IPS DF 6.9 (cell line): ENCODE data around the gene ANKRD11.

Source experiments
- DNase-seq: peaks from one replicate; pipeline ENCODE4 v3.0.0-alpha.2; 2013; ENCODE audit warnings: low read depth, low spot score
- H3K27ac ChIP-seq: one replicate; pipeline ENCODE4 v1.5.1; 2013; ENCODE audit warnings: low read length, control low read depth
- H3K27me3 ChIP-seq: 2 replicates; pipeline ENCODE4 v1.6.1; 2013; ENCODE audit warnings: mild to moderate bottlenecking, low read length; ENCODE audit not compliant: control insufficient read depth, insufficient read depth
- H3K36me3 ChIP-seq: 2 replicates; pipeline ENCODE4 v1.6.1; 2013; ENCODE audit warnings: low read length; ENCODE audit not compliant: control insufficient read depth, insufficient read depth
- H3K4me1 ChIP-seq: 2 replicates; pipeline ENCODE4 v1.6.1; 2013; ENCODE audit warnings: low read length; ENCODE audit not compliant: control insufficient read depth, insufficient read depth
- H3K4me3 ChIP-seq: 2 replicates; pipeline ENCODE4 v1.5.1; 2013; ENCODE audit warnings: mild to moderate bottlenecking, low read length
- H3K9me3 ChIP-seq: 2 replicates; pipeline ENCODE4 v1.6.1; 2013; ENCODE audit warnings: low read length, inconsistent platforms; ENCODE audit not compliant: control insufficient read depth, insufficient read depth
- WGBS: extraction: QIAGEN DNeasy Blood & Tissue Kit; methylation state at CpG from one replicate; pipeline ENCODE4 v1.1.7; 2013; ENCODE audit warnings: mixed read lengths, missing lambda C conversion rate; ENCODE audit not compliant: insufficient read length, insufficient coverage; 5-methylcytosine and 5-hydroxymethylcytosine counted together

ANKRD11 gene

GRCh38 chr16:89288966-89289365 lies 201.4 kb downstream of the ANKRD11 start:
- H3K4me1 ChIP-seq = peaks cover 15% of the 10 kb centered on the region
- no peaks in the 10 kb centered on the region for H3K9me3 ChIP-seq
- no peak overlapping the region for H3K27ac ChIP-seq
- H3K27me3 ChIP-seq = no peaks in the 10 kb centered on the region
- DNase-seq = no peak
- H3K4me3 ChIP-seq = no peak overlapping the region
- WGBS = no CpG with 5 or more reads among the region's 19 CpGs
- H3K36me3 ChIP-seq = peaks cover 31% of the 10 kb centered on the region

- Histone ChIP-seq H3K9me3 (no peaks in the 10 kb centered on the region), H3K36me3 (peaks cover 31% of the 10 kb centered on the region), H3K27me3 (no peaks in the 10 kb centered on the region), H3K4me1 (peaks cover 15% of the 10 kb centered on the region), H3K4me3 (no peak overlapping the region), H3K27ac (no peak overlapping the region)
- DNase-seq = no peak
- WGBS = no CpG with 5 or more reads among the region's 13 CpGs
Measured at GRCh38 chr16:89288577-89288844, 201.8 kb downstream of the ANKRD11 start.

- DNase-seq = no peak
- H3K27ac ChIP-seq = no peak overlapping the region
- WGBS = no CpG with 5 or more reads among the region's 30 CpGs
- H3K9me3 ChIP-seq = no peaks in the 10 kb centered on the region
- H3K4me1 ChIP-seq = peaks cover 15% of the 10 kb centered on the region
- H3K36me3 ChIP-seq = peaks cover 31% of the 10 kb centered on the region
- no peak overlapping the region for H3K4me3 ChIP-seq
- H3K27me3 ChIP-seq = no peaks in the 10 kb centered on the region
Measured at GRCh38 chr16:89287777-89288576, 202.4 kb downstream of the ANKRD11 start.

GRCh38 chr16:89286096-89286495 lies 204.3 kb downstream of the ANKRD11 start:
- Histone ChIP-seq H3K27me3 (no peaks in the 10 kb centered on the region), H3K4me3 (no peak overlapping the region), H3K4me1 (peaks cover 3% of the 10 kb centered on the region; the same call in 1 of the 2 replicates), H3K9me3 (no peaks in the 10 kb centered on the region), H3K27ac (no peak overlapping the region), H3K36me3 (peaks cover 34% of the 10 kb centered on the region)
- DNase-seq = no peak
- no CpG with 5 or more reads among the region's 25 CpGs for WGBS

- Histone ChIP-seq H3K4me1 (0 out of 2 replicates have a peak, but pooled peaks cover 1% of the 10 kb centered on the region), H3K27ac (no peak overlapping the region), H3K27me3 (no peaks in the 10 kb centered on the region), H3K36me3 (peaks cover 40% of the 10 kb centered on the region), H3K9me3 (no peaks in the 10 kb centered on the region), H3K4me3 (no peak overlapping the region)
- WGBS = no CpG with 5 or more reads among the region's 17 CpGs
- DNase-seq = no peak
Measured at GRCh38 chr16:89285381-89285780, 205.0 kb downstream of the ANKRD11 start.

- WGBS = no CpG with 5 or more reads among the region's 20 CpGs
Measured at GRCh38 chr16:89283449-89283848, 206.9 kb downstream of the ANKRD11 start.

GRCh38 chr16:89282523-89282922 lies 207.8 kb downstream of the ANKRD11 start:
- H3K36me3 ChIP-seq = peaks cover 45% of the 10 kb centered on the region
- DNase-seq = no peak
- no peak overlapping the region for H3K4me3 ChIP-seq
- no peaks in the 10 kb centered on the region for H3K4me1 ChIP-seq
- no CpG with 5 or more reads among the region's 18 CpGs for WGBS
- H3K27me3 ChIP-seq = no peaks in the 10 kb centered on the region
- H3K27ac ChIP-seq = no peak overlapping the region
- no peaks in the 10 kb centered on the region for H3K9me3 ChIP-seq

More at GRCh38 chr16:89283449-89283848, 206.9 kb downstream of the ANKRD11 start:
- Histone ChIP-seq H3K36me3 (peaks cover 48% of the 10 kb centered on the region), H3K9me3 (no peaks in the 10 kb centered on the region), H3K27me3 (no peaks in the 10 kb centered on the region), H3K27ac (no peak overlapping the region), H3K4me1 (no peaks in the 10 kb centered on the region), H3K4me3 (no peak overlapping the region)
- no peak for DNase-seq

GRCh38 chr16:89281829-89282228 lies 208.5 kb downstream of the ANKRD11 start:
- H3K4me1 ChIP-seq = no peaks in the 10 kb centered on the region
- no peak overlapping the region for H3K27ac ChIP-seq
- no peak for DNase-seq
- no peaks in the 10 kb centered on the region for H3K9me3 ChIP-seq
- H3K36me3 ChIP-seq = peaks cover 48% of the 10 kb centered on the region
- no CpG with 5 or more reads among the region's 20 CpGs for WGBS
- H3K27me3 ChIP-seq = no peaks in the 10 kb centered on the region
- H3K4me3 ChIP-seq = no peak overlapping the region

- Histone ChIP-seq H3K4me1 (no peaks in the 10 kb centered on the region), H3K27me3 (no peaks in the 10 kb centered on the region), H3K4me3 (no peak overlapping the region; the same call in 1 of the 2 replicates), H3K9me3 (no peaks in the 10 kb centered on the region), H3K36me3 (peaks cover 48% of the 10 kb centered on the region), H3K27ac (no peak overlapping the region)
- DNase-seq = no peak
- WGBS = no CpG with 5 or more reads among the region's 28 CpGs
Measured at GRCh38 chr16:89281189-89281577, 209.2 kb downstream of the ANKRD11 start.

GRCh38 chr16:89280546-89281188 lies 209.7 kb downstream of the ANKRD11 start:
- Histone ChIP-seq H3K36me3 (peaks cover 43% of the 10 kb centered on the region), H3K4me1 (no peaks in the 10 kb centered on the region), H3K27me3 (no peaks in the 10 kb centered on the region), H3K9me3 (no peaks in the 10 kb centered on the region), H3K4me3 (no peak overlapping the region), H3K27ac (no peak overlapping the region)
- no peak for DNase-seq
- WGBS = no CpG with 5 or more reads among the region's 44 CpGs
